Naive B cell (primary cell): ENCODE data around the gene RELT. TPM values are rescaled to one million over a fixed set of nuclear protein-coding genes. Genes with fewer than 3 reads are reported as not detected.

Source experiments
- ATAC-seq, 2 donors: fragments of 150-1000 bp; cut with Tn5 transposase; 2 replicates each; pipeline ENCODE4 v1.10.0; 2021; ENCODE audit warnings: low read depth in 2 of 2, mild to moderate bottlenecking in 2 of 2, moderate library complexity in 2 of 2
- DNase-seq: peaks from one replicate; pipeline ENCODE4 v3.0.0; 2022
- H3K27ac Mint-ChIP-seq, 6 donors: one replicate each; pipeline ENCODE4 v1.8.0; 2020 to 2022; ENCODE audit warnings: mild to moderate bottlenecking in 6 of 6, mixed read lengths in 6 of 6, moderate library complexity in 5 of 6, inconsistent platforms in 2 of 6
- H3K27me3 Mint-ChIP-seq, 3 donors: one replicate each; pipeline ENCODE4 v1.8.0; 2021 to 2022; ENCODE audit warnings: mixed read lengths in 3 of 3, mild to moderate bottlenecking in 1 of 3
- H3K36me3 Mint-ChIP-seq, 2 donors: one replicate each; pipeline ENCODE4 v1.8.0; 2020 to 2022; ENCODE audit warnings: mixed read lengths in 2 of 2, inconsistent platforms in 1 of 2, mild to moderate bottlenecking in 1 of 2
- H3K4me1 Mint-ChIP-seq, 3 donors: one replicate each; pipeline ENCODE4 v1.8.0; 2020 to 2022; ENCODE audit warnings: mixed read lengths in 3 of 3, inconsistent platforms in 1 of 3, mild to moderate bottlenecking in 1 of 3, moderate library complexity in 1 of 3
- H3K4me3 Mint-ChIP-seq, 8 donors: one replicate each; pipeline ENCODE4 v1.8.0; 2020 to 2022; ENCODE audit warnings: mild to moderate bottlenecking in 8 of 8, mixed read lengths in 8 of 8, moderate library complexity in 8 of 8, inconsistent platforms in 2 of 8
- H3K9me3 Mint-ChIP-seq, 7 donors: one replicate each; pipeline ENCODE4 v1.8.0; 2020 to 2022; ENCODE audit warnings: mixed read lengths in 7 of 7, mild to moderate bottlenecking in 5 of 7, inconsistent platforms in 2 of 7, moderate library complexity in 1 of 7
- polyA plus RNA-seq, 6 donors: library from polyadenylated mRNA; unstranded; fragments of 300-500 nt; fragmentation: Illumina TruSeq; gene quantifications; one replicate each; pipeline ENCODE4 v1.2.3, GENCODE V29; 2021; ENCODE audit warnings: low read depth in 6 of 6

The RELT gene
- polyA plus RNA-seq, 6 donors from 2014 or later: 16.3 to 35.1 (median 21.2) TPM

DNA sequence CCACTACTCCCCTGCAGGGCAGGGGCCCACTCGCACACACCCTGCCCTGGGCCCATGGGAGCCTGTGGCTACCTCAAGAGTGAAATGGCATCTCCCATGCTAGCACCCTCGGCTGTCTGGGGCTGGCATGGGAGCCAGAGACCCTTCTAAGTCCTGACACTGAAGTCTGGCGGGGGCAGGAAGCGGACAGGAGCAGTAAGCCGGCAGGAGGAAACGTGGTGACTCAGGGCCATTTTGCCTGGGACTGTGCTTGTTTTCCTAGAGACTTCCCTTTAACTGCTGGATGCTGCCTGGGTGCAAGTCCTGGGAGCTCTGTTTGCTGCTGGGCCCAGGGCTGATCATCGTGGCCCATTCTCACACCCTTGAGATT, 16.8 kb downstream of the RELT start:
- Mint-ChIP-seq H3K36me3 (peaks cover 0 to 16% of the 10 kb centered on the region in 2 donors), H3K4me3 (peak overlapping the region in 1 of 8 donors; percentile 38), H3K27me3 (no peaks in the 10 kb centered on the region), H3K4me1 (peaks cover 36 to 64% (median 42%) of the 10 kb centered on the region in 3 donors), H3K27ac (peak overlapping the region; percentile 37 to 95 (median 86)), H3K9me3 (no peaks in the 10 kb centered on the region)
- no peak for DNase-seq
- ATAC-seq: peak in 1 of 2 donors; percentile 3

DNA sequence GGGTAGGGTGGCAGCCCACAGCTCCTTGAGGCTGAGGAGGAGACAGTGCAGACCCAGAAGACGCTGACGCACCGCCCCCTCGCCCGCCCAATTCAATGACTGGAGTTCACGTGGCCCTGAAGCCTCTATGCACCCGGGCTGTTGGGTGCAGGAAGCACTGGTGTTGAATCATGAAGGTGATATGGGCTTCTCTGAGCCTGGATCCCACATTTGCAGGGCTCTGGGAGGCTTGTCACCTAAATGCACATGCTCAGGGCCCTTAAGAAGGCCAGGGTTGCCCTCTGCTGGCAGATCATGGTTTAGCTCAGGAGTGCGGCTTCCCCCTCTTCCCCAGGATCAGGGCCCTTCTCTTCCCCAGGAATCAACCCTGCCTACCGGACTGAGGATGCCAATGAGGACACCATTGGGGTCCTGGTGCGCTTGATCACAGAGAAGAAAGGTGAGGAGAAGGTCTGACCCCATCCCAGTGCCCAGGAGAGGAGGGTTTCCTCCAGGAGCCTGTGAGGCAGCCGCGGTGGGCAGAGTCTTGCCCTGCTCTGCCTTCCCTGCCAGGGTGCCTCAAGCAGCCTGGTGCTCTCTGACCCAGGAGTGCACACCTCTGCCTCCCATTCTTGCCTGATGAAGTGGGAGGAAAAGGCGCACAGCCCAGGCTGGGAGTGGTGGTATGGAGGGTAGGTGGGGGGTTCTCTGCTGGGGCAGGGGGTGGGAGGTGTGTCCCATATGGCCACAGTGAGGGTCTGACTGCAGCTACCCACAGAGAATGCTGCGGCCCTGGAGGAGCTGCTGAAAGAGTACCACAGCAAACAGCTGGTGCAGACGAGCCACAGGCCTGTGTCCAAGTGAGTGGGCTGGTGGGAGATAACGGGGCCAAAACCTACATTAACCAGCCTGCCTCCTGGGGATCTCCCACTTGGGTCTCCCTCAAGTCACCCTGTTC, 17.5 kb downstream of the RELT start:
- no peaks in the 10 kb centered on the region for H3K27me3 Mint-ChIP-seq
- H3K27ac Mint-ChIP-seq: peak overlapping the region; percentile 70 to 95 (median 90)
- DNase-seq: peak; percentile 63
- peak; percentile 64 to 72 for ATAC-seq
- H3K4me3 Mint-ChIP-seq: peak overlapping the region in 1 of 8 donors; percentile 38
- peaks cover 30 to 61% (median 38%) of the 10 kb centered on the region in 3 donors for H3K4me1 Mint-ChIP-seq
- no peaks in the 10 kb centered on the region for H3K9me3 Mint-ChIP-seq
- H3K36me3 Mint-ChIP-seq: peaks cover 0 to 16% of the 10 kb centered on the region in 2 donors

DNA sequence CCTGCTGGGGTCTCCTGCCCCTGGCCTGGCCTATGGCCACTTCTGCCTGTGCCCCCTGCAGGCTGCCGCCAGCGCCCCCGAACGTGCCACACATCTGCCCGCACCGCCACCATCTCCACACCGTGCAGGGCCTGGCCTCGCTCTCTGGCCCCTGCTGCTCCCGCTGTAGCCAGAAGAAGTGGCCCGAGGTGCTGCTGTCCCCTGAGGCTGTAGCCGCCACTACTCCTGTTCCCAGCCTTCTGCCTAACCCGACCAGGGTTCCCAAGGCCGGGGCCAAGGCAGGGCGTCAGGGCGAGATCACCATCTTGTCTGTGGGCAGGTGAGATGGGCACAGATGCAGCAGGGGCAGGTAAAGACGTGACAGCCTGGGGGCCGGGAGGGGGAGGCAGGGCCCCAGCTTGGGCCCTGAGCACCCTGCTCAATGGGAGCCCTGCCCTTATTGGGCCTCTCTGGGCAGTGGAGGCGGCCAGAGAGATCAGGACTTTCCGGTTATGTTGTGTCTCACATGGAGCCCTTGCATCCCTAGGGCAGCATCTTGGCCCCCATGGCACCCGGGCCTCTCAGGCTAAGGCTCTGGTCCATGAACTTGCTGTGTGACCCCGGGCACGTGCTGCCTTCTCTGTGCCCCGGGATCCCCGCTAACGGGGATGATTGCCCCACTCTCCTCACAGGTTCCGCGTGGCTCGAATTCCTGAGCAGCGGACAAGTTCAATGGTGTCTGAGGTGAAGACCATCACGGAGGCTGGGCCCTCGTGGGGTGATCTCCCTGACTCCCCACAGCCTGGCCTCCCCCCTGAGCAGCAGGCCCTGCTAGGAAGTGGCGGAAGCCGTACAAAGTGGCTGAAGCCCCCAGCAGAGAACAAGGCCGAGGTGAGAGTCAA, 18.5 kb downstream of the RELT start:
- no peak for ATAC-seq
- H3K27me3 Mint-ChIP-seq: no peaks in the 10 kb centered on the region
- no peak overlapping the region for H3K4me3 Mint-ChIP-seq
- peaks cover 0 to 16% of the 10 kb centered on the region in 2 donors for H3K36me3 Mint-ChIP-seq
- peaks cover 25 to 52% (median 29%) of the 10 kb centered on the region in 3 donors for H3K4me1 Mint-ChIP-seq
- H3K9me3 Mint-ChIP-seq: no peaks in the 10 kb centered on the region
- DNase-seq: no peak
- H3K27ac Mint-ChIP-seq: peak overlapping the region in 3 of 6 donors; percentile 60 to 94 (median 65)

DNA sequence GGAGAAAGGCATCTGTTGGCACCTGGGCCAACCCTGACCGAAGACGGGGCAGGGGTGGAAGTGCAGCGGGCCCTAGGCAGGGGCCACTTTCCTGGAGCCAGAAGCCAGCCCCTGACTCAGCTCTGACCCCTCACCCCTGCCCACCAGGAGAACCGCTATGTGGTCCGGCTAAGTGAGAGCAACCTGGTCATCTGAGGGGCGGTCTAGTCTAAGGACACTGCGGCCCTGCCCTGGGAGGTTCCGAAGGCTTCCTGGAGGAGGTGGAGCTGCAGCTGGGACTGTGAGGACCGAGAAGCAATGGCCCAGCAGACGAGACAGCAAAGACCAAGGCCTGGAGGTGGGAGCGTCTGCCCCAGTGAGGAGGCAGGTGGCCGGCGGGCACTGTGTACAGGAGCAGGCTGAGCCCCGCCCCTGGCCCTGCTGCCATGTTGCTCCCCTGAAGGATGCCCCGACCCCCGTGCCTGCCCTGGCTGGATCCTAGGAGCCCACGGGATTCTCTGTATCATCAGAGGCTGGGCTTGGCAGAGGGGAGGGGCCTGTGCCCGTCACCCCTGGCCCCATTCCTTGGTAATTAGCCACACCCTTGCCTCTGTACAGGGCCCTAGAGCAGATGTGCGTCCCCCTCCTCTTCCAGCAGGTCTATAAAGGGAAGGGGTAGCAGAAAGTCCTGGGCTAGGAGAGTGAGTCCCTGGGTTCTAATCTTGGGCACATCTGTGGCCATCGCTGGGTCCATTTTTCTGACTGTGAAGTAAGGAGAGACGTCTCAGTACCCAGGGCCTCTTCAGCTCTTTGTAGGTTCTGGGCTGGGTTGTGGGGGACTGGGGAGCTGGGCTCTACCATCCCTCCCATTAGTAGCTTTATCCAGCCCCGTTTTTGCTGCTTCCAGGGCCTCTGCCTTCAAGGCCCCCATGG, 19.4 kb downstream of the RELT start:
- H3K36me3 Mint-ChIP-seq: peaks cover 0 to 16% of the 10 kb centered on the region in 2 donors
- peak overlapping the region in 1 of 8 donors; percentile 44 for H3K4me3 Mint-ChIP-seq
- peaks cover 23 to 43% (median 24%) of the 10 kb centered on the region in 3 donors for H3K4me1 Mint-ChIP-seq
- no peak for ATAC-seq
- H3K27ac Mint-ChIP-seq: peak overlapping the region in 4 of 6 donors; percentile 60 to 90 (median 88)
- no peaks in the 10 kb centered on the region for H3K9me3 Mint-ChIP-seq
- DNase-seq: no peak
- no peaks in the 10 kb centered on the region for H3K27me3 Mint-ChIP-seq

DNA sequence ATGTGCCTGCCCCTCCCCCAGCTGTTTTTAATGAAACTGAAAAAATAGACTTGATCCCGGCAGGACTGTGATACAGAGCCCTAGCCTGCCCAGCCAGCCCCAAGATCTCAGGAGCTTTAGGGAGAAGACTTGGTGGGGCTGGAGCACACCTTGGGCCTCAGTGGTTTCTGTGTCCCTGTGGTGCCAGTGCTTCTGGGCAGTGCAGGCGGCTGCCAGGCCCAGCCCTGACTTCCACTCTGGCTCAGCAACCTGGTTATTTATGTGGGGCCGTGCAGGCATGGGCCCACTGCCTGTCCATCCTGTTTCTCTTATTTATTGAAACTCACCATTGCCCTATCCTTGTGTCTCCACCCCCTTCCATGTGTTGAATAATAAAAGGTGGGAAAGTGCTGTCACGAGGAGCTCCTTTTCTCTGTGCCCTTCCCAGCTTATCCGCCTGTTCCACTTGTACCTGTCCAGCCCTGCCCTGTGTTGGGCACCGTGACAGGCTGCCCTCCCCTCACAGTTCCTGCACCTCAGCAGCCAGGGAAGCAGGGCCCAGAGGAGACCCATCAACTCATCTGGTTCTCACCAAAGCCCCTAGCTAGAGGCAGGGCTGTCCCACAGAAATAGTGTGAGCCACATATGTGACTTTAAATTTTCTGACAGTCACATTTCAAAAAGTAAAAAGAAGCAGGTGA, 20.2 kb downstream of the RELT start:
- H3K27ac Mint-ChIP-seq: peak overlapping the region in 3 of 6 donors; percentile 74 to 91 (median 90)
- ATAC-seq: no peak
- peaks cover 0 to 16% of the 10 kb centered on the region in 2 donors for H3K36me3 Mint-ChIP-seq
- DNase-seq: no peak
- H3K9me3 Mint-ChIP-seq: no peaks in the 10 kb centered on the region
- peak overlapping the region in 1 of 8 donors; percentile 76 for H3K4me3 Mint-ChIP-seq
- H3K4me1 Mint-ChIP-seq: peaks cover 23 to 42% (median 25%) of the 10 kb centered on the region in 3 donors
- H3K27me3 Mint-ChIP-seq: no peaks in the 10 kb centered on the region

DNA sequence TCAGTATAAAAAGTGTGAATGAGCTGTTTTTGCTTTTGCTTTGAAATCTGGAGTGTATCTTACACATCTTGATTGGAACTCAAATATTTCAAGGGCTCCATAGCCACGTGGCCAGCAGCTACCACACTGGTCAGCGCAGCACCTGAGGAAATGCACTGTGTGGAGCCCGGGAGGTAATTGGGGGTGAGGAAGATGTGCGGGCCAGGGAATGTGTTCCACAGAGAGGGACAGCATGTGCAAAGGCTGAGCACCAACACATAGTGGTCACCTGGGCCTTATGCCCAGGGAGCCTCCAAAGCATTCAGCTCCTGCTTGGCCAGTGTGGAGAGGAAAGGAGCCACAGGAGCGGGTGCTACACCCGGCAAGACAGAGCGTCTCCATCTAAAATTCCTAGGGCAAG, 20.8 kb downstream of the RELT start:
- peak overlapping the region in 1 of 8 donors; percentile 47 for H3K4me3 Mint-ChIP-seq
- peaks cover 22 to 42% (median 23%) of the 10 kb centered on the region in 3 donors for H3K4me1 Mint-ChIP-seq
- H3K9me3 Mint-ChIP-seq: no peaks in the 10 kb centered on the region
- H3K36me3 Mint-ChIP-seq: peaks cover 0 to 16% of the 10 kb centered on the region in 2 donors
- peak overlapping the region in 5 of 6 donors; percentile 6 to 90 (median 73) for H3K27ac Mint-ChIP-seq
- no peaks in the 10 kb centered on the region for H3K27me3 Mint-ChIP-seq
- DNase-seq (no peak), ATAC-seq (no peak)

DNA sequence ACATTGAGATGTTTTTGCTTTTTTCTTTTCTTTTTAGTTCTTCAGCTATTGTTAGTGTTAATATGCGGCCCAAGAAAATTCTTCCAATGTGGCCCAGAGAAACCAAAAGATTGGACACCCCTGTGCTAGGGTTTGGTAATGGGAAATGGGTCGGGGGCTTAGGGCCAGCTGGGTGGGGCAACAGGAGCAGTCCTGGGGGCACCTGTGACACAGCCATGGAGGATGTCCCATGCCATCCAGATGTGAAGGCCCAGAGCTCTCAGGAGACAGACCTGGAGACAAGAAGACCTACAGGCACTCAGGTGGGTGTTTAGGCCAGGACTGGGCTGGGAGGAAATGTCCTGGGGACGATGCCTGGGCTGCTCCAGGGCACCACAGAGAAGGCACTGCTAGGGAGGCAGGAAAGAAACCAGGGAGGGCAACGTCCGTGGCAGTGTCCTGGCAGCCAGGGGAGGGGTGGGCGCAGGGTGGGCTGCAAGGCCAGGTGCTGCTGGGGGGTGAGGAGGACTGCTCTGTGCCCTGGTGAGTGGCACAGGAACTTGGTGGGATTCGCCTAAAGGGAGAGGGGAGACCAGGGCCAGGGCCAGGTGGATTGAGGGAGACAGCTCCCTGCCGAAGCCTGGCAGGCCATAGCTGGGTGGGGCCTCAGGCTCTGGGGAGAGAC, 21.4 kb downstream of the RELT start:
- Mint-ChIP-seq H3K36me3 (peaks cover 0 to 16% of the 10 kb centered on the region in 2 donors), H3K4me3 (peak overlapping the region in 2 of 8 donors; percentile 35 to 53), H3K27ac (peak overlapping the region in 5 of 6 donors; percentile 42 to 90 (median 76)), H3K9me3 (no peaks in the 10 kb centered on the region), H3K4me1 (peaks cover 17 to 36% (median 21%) of the 10 kb centered on the region in 3 donors), H3K27me3 (no peaks in the 10 kb centered on the region)
- DNase-seq: no peak
- ATAC-seq: no peak

DNA sequence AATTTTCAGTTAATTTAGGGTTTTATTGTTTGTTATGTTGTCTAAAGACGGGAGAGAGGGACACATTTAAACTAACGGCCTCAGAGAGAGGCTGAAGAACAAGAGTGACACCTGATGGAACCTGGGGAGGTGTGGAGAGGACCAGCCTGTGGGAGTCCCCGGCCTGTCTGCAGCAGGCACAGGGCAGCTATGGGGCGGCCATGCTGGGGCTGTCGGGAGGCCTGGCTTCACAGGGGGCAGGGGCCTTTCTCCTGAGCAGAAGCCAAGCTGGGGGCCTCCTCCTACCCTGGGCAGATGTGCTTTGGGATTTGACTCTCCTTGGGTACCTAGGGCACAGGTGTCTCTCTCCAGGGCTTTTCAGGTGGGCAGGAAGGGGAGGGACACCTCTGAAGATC, 21.9 kb downstream of the RELT start:
- DNase-seq: no peak
- no peak for ATAC-seq
- no peaks in the 10 kb centered on the region for H3K9me3 Mint-ChIP-seq
- H3K27ac Mint-ChIP-seq: peak overlapping the region in 5 of 6 donors; percentile 51 to 90 (median 81)
- no peak overlapping the region for H3K4me3 Mint-ChIP-seq
- H3K36me3 Mint-ChIP-seq: peaks cover 0 to 16% of the 10 kb centered on the region in 2 donors
- H3K4me1 Mint-ChIP-seq: peaks cover 13 to 35% (median 23%) of the 10 kb centered on the region in 3 donors
- no peaks in the 10 kb centered on the region for H3K27me3 Mint-ChIP-seq

DNA sequence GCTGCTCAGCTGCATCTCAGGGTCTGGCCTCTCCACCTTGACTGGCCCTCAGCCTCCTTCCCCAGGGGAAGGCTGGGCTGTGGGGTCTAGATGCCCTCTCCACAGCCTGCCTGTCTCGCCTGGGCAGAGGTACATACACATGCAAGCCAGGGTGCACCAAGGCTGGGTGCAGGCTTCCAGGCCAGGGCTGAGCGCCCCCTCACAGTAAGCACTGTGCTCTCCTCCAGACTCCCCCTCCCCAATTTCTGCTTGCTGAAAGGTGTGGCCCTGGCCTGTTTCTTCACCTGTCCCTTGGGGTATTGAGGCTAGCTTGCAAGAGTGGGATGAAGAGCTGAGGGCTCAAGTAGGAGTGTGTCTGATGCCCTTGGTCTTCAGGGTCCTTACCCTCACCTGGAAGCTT, 22.5 kb downstream of the RELT start:
- no peak overlapping the region for H3K4me3 Mint-ChIP-seq
- no peaks in the 10 kb centered on the region for H3K9me3 Mint-ChIP-seq
- DNase-seq (no peak), ATAC-seq (no peak)
- peaks cover 8 to 29% (median 20%) of the 10 kb centered on the region in 3 donors for H3K4me1 Mint-ChIP-seq
- peaks cover 0 to 16% of the 10 kb centered on the region in 2 donors for H3K36me3 Mint-ChIP-seq
- H3K27ac Mint-ChIP-seq: peak overlapping the region in 4 of 6 donors; percentile 81 to 95 (median 88)
- H3K27me3 Mint-ChIP-seq: no peaks in the 10 kb centered on the region

DNA sequence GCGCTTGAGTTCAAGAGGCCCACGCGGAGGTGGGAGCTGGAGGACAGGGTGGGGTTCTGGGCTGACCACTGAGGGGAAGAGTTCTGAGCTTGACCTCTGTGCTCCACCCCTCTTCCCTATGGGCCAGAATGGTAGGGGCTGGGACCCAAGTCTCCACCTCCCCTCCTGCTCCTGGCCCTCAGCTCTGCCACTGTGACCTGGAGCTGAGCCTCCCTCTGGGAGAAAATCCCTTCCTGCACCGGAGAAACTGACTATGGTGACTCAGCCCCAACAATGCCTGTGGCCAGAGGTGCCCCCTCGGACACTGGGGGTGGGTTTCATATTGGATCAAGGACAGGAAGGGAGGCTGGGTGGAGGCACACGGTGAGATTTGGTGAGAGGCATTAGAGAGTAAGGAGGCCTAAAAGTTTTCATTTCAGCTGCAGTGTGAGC, 23.0 kb downstream of the RELT start:
- peaks cover 0 to 16% of the 10 kb centered on the region in 2 donors for H3K36me3 Mint-ChIP-seq
- H3K27ac Mint-ChIP-seq: peak overlapping the region; percentile 82 to 96 (median 92)
- peaks cover 7 to 29% (median 20%) of the 10 kb centered on the region in 3 donors for H3K4me1 Mint-ChIP-seq
- peak overlapping the region in 1 of 8 donors; percentile 22 for H3K4me3 Mint-ChIP-seq
- ATAC-seq (no peak), DNase-seq (no peak)
- H3K27me3 Mint-ChIP-seq: no peaks in the 10 kb centered on the region
- H3K9me3 Mint-ChIP-seq: no peaks in the 10 kb centered on the region

DNA sequence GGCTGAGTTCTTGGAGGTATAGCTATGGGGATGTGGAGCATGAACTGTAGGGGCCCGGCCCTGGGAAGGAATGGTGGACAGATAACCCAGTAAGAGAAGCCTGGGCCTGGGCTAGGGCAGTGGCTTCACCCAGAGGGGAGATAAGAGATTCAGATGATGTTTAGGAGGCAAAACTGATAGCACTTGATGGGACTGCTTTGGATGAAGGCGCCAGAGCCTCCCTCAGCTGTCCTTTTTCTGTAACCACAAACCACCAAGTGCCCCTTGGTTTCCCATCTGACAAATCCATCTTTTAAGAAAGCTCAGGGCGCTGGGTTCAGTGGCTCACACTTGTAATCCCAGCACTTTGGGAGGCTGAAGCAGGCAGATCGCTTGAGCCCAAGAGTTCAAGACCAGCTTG, 23.4 kb downstream of the RELT start:
- peaks cover 0 to 16% of the 10 kb centered on the region in 2 donors for H3K36me3 Mint-ChIP-seq

More for the DNA sequence above, 23.4 kb downstream of the RELT start:
- no peaks in the 10 kb centered on the region for H3K27me3 Mint-ChIP-seq
- peaks cover 7 to 29% (median 20%) of the 10 kb centered on the region in 3 donors for H3K4me1 Mint-ChIP-seq
- DNase-seq: no peak
- peak overlapping the region; percentile 82 to 96 (median 92) for H3K27ac Mint-ChIP-seq
- no peak for ATAC-seq
- no peak overlapping the region for H3K4me3 Mint-ChIP-seq
- no peaks in the 10 kb centered on the region for H3K9me3 Mint-ChIP-seq
